Urothelium cell line (cell line): Measurements from ENCODE around the gene SLC8A1.

ENCODE experiments used
- DNase-seq: peaks from one replicate; pipeline ENCODE4 v3.0.0; 2011; ENCODE audit warnings: low spot score, mixed read lengths
- FAIRE-seq: peaks from 2 replicates; lab custom pipeline; 2011; peaks lifted over from hg19 to GRCh38; lab: Jason Lieb, UNC

SLC8A1 gene

GRCh38 chr2:40363231-40363630 is 88.7 kb downstream of the SLC8A1 start:
- FAIRE-seq, result no peak
- DNase-seq, result no peak

- FAIRE-seq (no peak), DNase-seq (no peak)
These were observed 90.4 kb downstream of the SLC8A1 start for GRCh38 chr2:40361478-40361877.

- FAIRE-seq, result no peak
- DNase-seq, result no peak
These were observed 91.2 kb downstream of the SLC8A1 start for GRCh38 chr2:40360652-40361051.

GRCh38 chr2:40359811-40360210 is 92.1 kb downstream of the SLC8A1 start:
- no peak for DNase-seq
- no peak for FAIRE-seq

GRCh38 chr2:40358783-40359182 is 93.1 kb downstream of the SLC8A1 start:
- peak; percentile 18 for DNase-seq
- peak; percentile 74 for FAIRE-seq

GRCh38 chr2:40357667-40358066 is 94.2 kb downstream of the SLC8A1 start:
- FAIRE-seq (no peak), DNase-seq (no peak)

GRCh38 chr2:40355451-40355850 is 96.4 kb downstream of the SLC8A1 start:
- FAIRE-seq, result no peak

GRCh38 chr2:40353231-40353630 is 98.7 kb downstream of the SLC8A1 start:
- FAIRE-seq, result no peak
- no peak for DNase-seq

More at GRCh38 chr2:40355451-40355850, 96.4 kb downstream of the SLC8A1 start:
- no peak for DNase-seq

GRCh38 chr2:40352703-40353099 is 99.2 kb downstream of the SLC8A1 start:
- no peak for FAIRE-seq
- DNase-seq, result no peak

- FAIRE-seq (no peak), DNase-seq (no peak)
These were observed 99.7 kb downstream of the SLC8A1 start for GRCh38 chr2:40352041-40352702.

GRCh38 chr2:40348665-40349064 is 103.2 kb downstream of the SLC8A1 start:
- no peak for DNase-seq
- no peak for FAIRE-seq

- DNase-seq (no peak), FAIRE-seq (no peak)
These were observed 103.9 kb downstream of the SLC8A1 start for GRCh38 chr2:40348038-40348437.

- no peak for DNase-seq
- peak; percentile 30 for FAIRE-seq
These were observed 105.1 kb downstream of the SLC8A1 start for GRCh38 chr2:40346535-40347354.

- FAIRE-seq, result no peak
- no peak for DNase-seq
These were observed 107.5 kb downstream of the SLC8A1 start for GRCh38 chr2:40344364-40344763.

- DNase-seq (no peak), FAIRE-seq (no peak)
These were observed 108.0 kb downstream of the SLC8A1 start for GRCh38 chr2:40343902-40344301.

- no peak for DNase-seq
- no peak for FAIRE-seq
These were observed 110.7 kb downstream of the SLC8A1 start for GRCh38 chr2:40341198-40341597.

GRCh38 chr2:40339026-40339425 is 112.9 kb downstream of the SLC8A1 start:
- FAIRE-seq (no peak), DNase-seq (no peak)

GRCh38 chr2:40332191-40332826 is 119.6 kb downstream of the SLC8A1 start:
- FAIRE-seq (no peak), DNase-seq (peak; percentile 35)

- no peak for FAIRE-seq
These were observed 121.8 kb downstream of the SLC8A1 start for GRCh38 chr2:40330096-40330495.

GRCh38 chr2:40329739-40330030 is 122.2 kb downstream of the SLC8A1 start:
- DNase-seq (no peak), FAIRE-seq (no peak)

More at GRCh38 chr2:40330096-40330495, 121.8 kb downstream of the SLC8A1 start:
- DNase-seq, result no peak

GRCh38 chr2:40325116-40325515 is 126.8 kb downstream of the SLC8A1 start:
- FAIRE-seq (no peak), DNase-seq (no peak)

- FAIRE-seq, result no peak
These were observed 127.2 kb downstream of the SLC8A1 start for GRCh38 chr2:40324656-40325055.

More at GRCh38 chr2:40324656-40325055, 127.2 kb downstream of the SLC8A1 start:
- DNase-seq, result no peak
